Measurements from ENCODE around the gene SORCS1.

GRCh38 chr10:106830471-106830870 lies 334.0 kb downstream of the SORCS1 start:
- no peak for TF ChIP-seq SP1 (IDR thresholded peaks at IDR 0.05)
- TF ChIP-seq ELF4 (IDR thresholded peaks at IDR 0.05), result no peak
- no peak for TF ChIP-seq BHLHE40 (IDR thresholded peaks at IDR 0.05; ENCODE audit: borderline replicate concordance)
- no peak for TF ChIP-seq HDGF (IDR thresholded peaks at IDR 0.05; ENCODE audit: borderline replicate concordance)
- TF ChIP-seq SUZ12 (IDR thresholded peaks at IDR 0.05), result no peak
- TF ChIP-seq NFRKB (IDR thresholded peaks at IDR 0.05), result no peak
- TF ChIP-seq ZNF384 (IDR thresholded peaks at IDR 0.05), result no peak
- no peak for TF ChIP-seq TARDBP (IDR thresholded peaks at IDR 0.05)
- TF ChIP-seq FOXK2 (IDR thresholded peaks at IDR 0.05), result no peak
- TF ChIP-seq ARNT (IDR thresholded peaks at IDR 0.05), result no peak
- no peak for TF ChIP-seq L3MBTL2 (conservative IDR thresholded peaks at IDR 0.05)
- no peak for TF ChIP-seq FOXA1 (IDR thresholded peaks at IDR 0.05)
- TF ChIP-seq FOXM1 (IDR thresholded peaks at IDR 0.05; ENCODE audit: borderline replicate concordance), result no peak
- TF ChIP-seq LEF1 (IDR thresholded peaks at IDR 0.05; ENCODE audit: borderline replicate concordance), result no peak

All from HEK293T (cell line).